Gastroesophageal sphincter (tissue), 3 donors: ENCODE results near the gene MYPN.

Experiments used
- CTCF ChIP-seq, 4 experiments: fragments of 200-600 bp in 2 of 4; fragments of 450-650 bp in 2 of 4; sonication (generic) in 1 of 4; IDR thresholded peaks; one replicate each; pipeline ENCODE4 v1.5.1; 2017 to 2019; ENCODE audit warnings: antibody characterized with exemption in 4 of 4, mild to moderate bottlenecking in 2 of 4, moderate library complexity in 2 of 4
- EP300 ChIP-seq: sonication (generic); formaldehyde crosslinking; IDR thresholded peaks from one replicate; pipeline ENCODE4 v1.6.1; 2017; ENCODE audit warnings: antibody characterized with exemption, mild to moderate bottlenecking
- POLR2A ChIP-seq, 2 donors: fragments of 450-650 bp; IDR thresholded peaks; one replicate each; pipeline ENCODE4 v1.6.1; 2017; ENCODE audit warnings: antibody characterized with exemption in 2 of 2, mild to moderate bottlenecking in 2 of 2, moderate library complexity in 1 of 2
- POLR2AphosphoS5 ChIP-seq: sonication (generic); formaldehyde crosslinking; IDR thresholded peaks from one replicate; pipeline ENCODE4 v1.6.1; 2017; ENCODE audit warnings: antibody characterized with exemption

DNA sequence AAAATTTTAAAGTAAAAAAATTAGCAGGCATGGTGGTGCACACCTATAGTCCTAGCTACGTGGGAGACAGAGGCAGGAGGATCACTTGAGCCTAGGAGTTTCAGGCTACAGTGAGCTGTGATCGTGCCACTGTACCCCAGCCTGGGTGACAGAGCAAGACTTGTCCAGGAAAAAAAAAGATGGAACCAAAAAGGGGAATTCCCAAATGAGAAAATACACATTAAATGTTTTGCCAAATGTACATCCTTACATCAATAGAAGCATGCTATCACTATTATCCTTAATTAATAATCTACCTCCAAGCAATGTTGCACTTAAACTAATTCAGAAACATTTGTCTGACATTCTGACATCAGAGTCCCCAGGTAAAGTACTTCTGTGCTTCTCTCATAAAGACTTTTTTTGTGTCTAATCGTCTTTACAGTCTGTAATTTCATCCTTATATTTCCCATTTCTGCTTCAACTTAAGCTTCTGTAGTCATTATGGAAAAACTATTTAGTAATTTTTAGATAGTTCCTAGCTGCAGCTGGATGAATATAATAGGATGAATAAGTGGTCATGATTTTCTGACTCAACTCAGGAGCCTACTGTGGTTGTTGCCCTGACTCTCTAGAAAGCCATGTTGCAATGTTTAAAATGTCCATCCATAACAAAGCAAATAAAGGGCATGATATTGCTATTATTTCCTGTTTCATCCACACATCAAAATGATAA, 57.7 kb downstream of the MYPN start:
- TF ChIP-seq CTCF (IDR thresholded peaks at IDR 0.05) (no peak), POLR2A (IDR thresholded peaks at IDR 0.05) (no peak), POLR2AphosphoS5 (no peak), EP300 (no peak)
